Measurements from ENCODE around the gene KIAA2012.

DNA sequence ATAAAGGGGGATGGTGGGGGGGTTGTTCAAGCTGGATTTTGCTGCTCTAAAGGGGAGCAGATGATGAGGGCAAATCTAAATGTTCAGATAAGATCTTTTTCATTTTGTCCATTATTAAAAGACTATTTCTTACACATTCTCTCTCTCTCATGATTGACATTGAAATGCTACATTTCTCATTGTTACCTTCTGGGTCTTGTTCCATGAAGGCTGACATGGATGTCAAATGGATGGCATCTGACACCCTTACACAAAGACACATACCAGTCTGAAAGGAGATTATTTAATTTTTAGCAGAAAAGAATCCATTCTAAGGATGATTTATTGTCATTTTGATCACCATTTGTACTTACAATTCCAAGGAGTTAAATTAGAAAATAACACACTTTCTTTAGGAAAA, 28.3 kb upstream of the KIAA2012 start:
- TF ChIP-seq, protein P1, sequence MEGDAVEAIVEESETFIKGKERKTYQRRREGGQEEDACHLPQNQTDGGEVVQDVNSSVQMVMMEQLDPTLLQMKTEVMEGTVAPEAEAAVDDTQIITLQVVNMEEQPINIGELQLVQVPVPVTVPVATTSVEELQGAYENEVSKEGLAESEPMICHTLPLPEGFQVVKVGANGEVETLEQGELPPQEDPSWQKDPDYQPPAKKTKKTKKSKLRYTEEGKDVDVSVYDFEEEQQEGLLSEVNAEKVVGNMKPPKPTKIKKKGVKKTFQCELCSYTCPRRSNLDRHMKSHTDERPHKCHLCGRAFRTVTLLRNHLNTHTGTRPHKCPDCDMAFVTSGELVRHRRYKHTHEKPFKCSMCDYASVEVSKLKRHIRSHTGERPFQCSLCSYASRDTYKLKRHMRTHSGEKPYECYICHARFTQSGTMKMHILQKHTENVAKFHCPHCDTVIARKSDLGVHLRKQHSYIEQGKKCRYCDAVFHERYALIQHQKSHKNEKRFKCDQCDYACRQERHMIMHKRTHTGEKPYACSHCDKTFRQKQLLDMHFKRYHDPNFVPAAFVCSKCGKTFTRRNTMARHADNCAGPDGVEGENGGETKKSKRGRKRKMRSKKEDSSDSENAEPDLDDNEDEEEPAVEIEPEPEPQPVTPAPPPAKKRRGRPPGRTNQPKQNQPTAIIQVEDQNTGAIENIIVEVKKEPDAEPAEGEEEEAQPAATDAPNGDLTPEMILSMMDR (conservative IDR thresholded peaks at IDR 0.05; ENCODE audit: low read depth, low read length), result no peak
- TF ChIP-seq EZH2 (IDR thresholded peaks at IDR 0.05; ENCODE audit: borderline replicate concordance, low read depth, low read length, poor library complexity, severe bottlenecking), result no peak

Measured in A673 (cell line).